HepG2 (cell line): ENCODE results near the gene KXD1.
"Not testable (repeated sequence)": the region's sequence is repeated elsewhere in the genome, so short reads cannot be mapped to it uniquely, and the experiment has no call there.

Experiments used
- MAFF ChIP-seq: IDR thresholded peaks from 2 replicates; pipeline ENCODE4 v1.6.1; 2011; ENCODE audit warnings: low read depth, low read length, improper control_type of control experiment
- SOX5 ChIP-seq: IDR thresholded peaks from 2 replicates; pipeline ENCODE4 v1.6.1; 2016; ENCODE audit warnings: borderline replicate concordance
- TCF7L2 ChIP-seq: IDR thresholded peaks from 2 replicates; pipeline ENCODE4 v1.6.1; 2011; ENCODE audit warnings: mild to moderate bottlenecking, low read depth, low read length, moderate library complexity
- ZBTB8A ChIP-seq: sonication (generic); formaldehyde crosslinking; IDR thresholded peaks from 2 replicates; pipeline ENCODE4 v1.4.0; 2020; ENCODE audit warnings: mild to moderate bottlenecking, low read depth, missing genetic modification reagents, borderline replicate concordance
- ZFP37 ChIP-seq: sonication (generic); formaldehyde crosslinking; IDR thresholded peaks from 2 replicates; pipeline ENCODE4 v1.4.0; 2020; ENCODE audit warnings: missing genetic modification reagents, borderline replicate concordance
- ZNF17 ChIP-seq: sonication (generic); formaldehyde crosslinking; IDR thresholded peaks from 2 replicates; pipeline ENCODE4 v1.5.0; 2020; ENCODE audit warnings: mild to moderate bottlenecking, missing genetic modification reagents
- ZNF558 ChIP-seq: sonication (generic); formaldehyde crosslinking; IDR thresholded peaks from 2 replicates; pipeline ENCODE4 v1.9.0; 2022; ENCODE audit warnings: mild to moderate bottlenecking, missing genetic modification reagents, borderline replicate concordance
- TF ChIP-seq, protein P1 (sequence below): IDR thresholded peaks from 2 replicates; pipeline ENCODE4 v1.6.1; 2012; ENCODE audit warnings: inconsistent platforms
- TF ChIP-seq, protein P2 (sequence below), 2 experiments: sonication (generic) in 1 of 2; formaldehyde crosslinking in 1 of 2; IDR thresholded peaks; 2 replicates each; pipeline versions ENCODE4 v1.5.1 to v1.6.1; 2011 to 2020; ENCODE audit warnings: borderline replicate concordance in 1 of 2, low read depth in 1 of 2, low read length in 1 of 2, mild to moderate bottlenecking in 1 of 2, missing genetic modification reagents in 1 of 2, moderate library complexity in 1 of 2

DNA sequence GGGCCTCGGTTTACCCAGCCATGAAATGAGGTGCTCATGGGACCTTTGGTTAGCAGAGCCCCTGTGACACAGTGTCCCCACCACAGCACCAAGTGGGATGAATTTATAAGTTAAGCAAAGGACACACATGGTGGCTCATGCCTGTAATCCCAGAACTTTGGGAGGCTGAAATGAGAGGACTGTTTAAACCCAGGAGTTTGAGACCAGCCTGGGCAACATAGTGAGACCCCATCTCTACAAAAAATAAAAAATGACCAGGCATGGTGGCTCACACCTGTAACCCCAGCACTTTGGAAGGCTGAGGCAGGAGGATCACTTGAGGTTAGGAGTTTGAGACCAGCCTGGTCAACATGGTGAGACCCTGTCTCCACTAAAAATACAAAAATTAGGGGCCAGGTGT is 17.5 kb upstream of the KXD1 start:
- not testable (repeated sequence) for TF ChIP-seq MAFF; TCF7L2; ZFP37 (CRISPR knock-in tag); ZNF558 (CRISPR knock-in tag); ZBTB8A; ZNF17; SOX5 (CRISPR knock-in tag)
- TF ChIP-seq, protein P1, sequence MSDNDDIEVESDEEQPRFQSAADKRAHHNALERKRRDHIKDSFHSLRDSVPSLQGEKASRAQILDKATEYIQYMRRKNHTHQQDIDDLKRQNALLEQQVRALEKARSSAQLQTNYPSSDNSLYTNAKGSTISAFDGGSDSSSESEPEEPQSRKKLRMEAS, result not testable (repeated sequence)
- TF ChIP-seq, protein P2, sequence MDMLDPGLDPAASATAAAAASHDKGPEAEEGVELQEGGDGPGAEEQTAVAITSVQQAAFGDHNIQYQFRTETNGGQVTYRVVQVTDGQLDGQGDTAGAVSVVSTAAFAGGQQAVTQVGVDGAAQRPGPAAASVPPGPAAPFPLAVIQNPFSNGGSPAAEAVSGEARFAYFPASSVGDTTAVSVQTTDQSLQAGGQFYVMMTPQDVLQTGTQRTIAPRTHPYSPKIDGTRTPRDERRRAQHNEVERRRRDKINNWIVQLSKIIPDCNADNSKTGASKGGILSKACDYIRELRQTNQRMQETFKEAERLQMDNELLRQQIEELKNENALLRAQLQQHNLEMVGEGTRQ (IDR thresholded peaks at IDR 0.05; ENCODE audit: low read depth, low read length), result not testable (repeated sequence)
- TF ChIP-seq, protein P2 (CRISPR knock-in tag; IDR thresholded peaks at IDR 0.05; ENCODE audit: borderline replicate concordance), result not testable (repeated sequence)
